ENCODE data around the gene ANKRD11. TPM values are rescaled to one million over a fixed set of nuclear protein-coding genes. Genes with fewer than 3 reads are reported as not detected.
"Not testable (repeated sequence)": the region's sequence is repeated elsewhere in the genome, so short reads cannot be mapped to it uniquely, and the experiment has no call there.

Gene ANKRD11
- total RNA-seq, 1 experiment from 2014 or later, result 297 TPM

DNA sequence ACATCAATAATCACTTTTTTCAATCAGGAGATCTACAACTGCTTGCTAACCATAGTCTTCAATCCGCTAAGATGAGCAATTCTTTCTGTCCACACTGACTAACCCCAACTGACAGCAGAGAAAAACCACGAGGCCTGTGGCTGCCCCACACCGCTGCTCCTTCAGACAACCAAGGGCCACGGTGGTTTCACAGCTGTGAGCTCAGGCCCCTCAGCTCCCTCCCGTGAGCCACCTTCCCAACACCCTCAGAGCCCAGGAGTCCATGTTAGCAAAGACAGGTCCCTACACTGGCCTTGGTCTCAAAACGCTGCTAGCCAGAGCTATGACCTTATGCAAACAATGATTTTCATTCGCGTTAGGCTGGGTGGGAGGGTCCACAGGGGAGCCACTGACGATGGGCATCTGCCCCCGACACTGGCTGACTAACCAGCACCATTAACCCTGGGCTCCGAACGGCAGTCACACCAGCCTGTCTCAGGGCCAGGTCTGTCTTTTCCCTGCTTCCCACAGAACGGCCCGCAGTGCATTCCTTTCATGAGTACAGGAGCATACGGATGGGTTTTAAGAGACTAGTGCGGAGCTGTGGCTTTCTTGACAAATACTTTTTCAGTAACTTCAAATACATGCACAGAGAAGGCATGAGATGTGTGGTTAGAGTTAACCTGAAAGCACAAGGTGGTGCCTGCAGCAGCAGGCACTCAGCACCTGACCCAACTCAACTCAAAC, 67.3 kb downstream of the ANKRD11 start:
- intact Hi-C loops (cut with micrococcal nuclease; ENCODE audit: unreplicated experiment), result no loop called here
- ChIA-PET POLR2A (no interaction called here), CTCF (no interaction called here)
- H3K36me3 Mint-ChIP-seq (ENCODE audit: insufficient read depth, unreplicated experiment), result peaks cover 88% of the 10 kb centered on the region
- BruUV-seq (replicated peaks), result no TSS peak
- H3K9me3 Mint-ChIP-seq (ENCODE audit: unreplicated experiment), result no peaks in the 10 kb centered on the region
- no peaks in the 10 kb centered on the region for H3K27me3 ChIP-seq (replicated peaks; ENCODE audit: control insufficient read depth, insufficient read depth, low read length)
- H3K9me3 ChIP-seq, result no peaks in the 10 kb centered on the region
- H3K27ac Mint-ChIP-seq (ENCODE audit: unreplicated experiment), result peak overlapping the region; percentile 61
- H3K36me3 ChIP-seq (ENCODE audit: control insufficient read depth, insufficient read depth, low read length), result no peaks in the 10 kb centered on the region
- peaks cover 18% of the 10 kb centered on the region for H3K4me1 ChIP-seq
- H3K4me1 Mint-ChIP-seq (ENCODE audit: low read depth, unreplicated experiment), result peaks cover 21% of the 10 kb centered on the region
- no peak overlapping the region for H3K4me3 ChIP-seq (ENCODE audit: low read depth, low read length)
- H3K27me3 Mint-ChIP-seq (ENCODE audit: insufficient read depth, unreplicated experiment), result no peaks in the 10 kb centered on the region
- H3K4me3 Mint-ChIP-seq (ENCODE audit: unreplicated experiment), result no peak overlapping the region
- TF ChIP-seq CTCF (IDR thresholded peaks at IDR 0.05; ENCODE audit: insufficient read depth in 1 of 2, low read depth in 1 of 2, low read length in 1 of 2, severe bottlenecking in 1 of 2, unreplicated experiment in 1 of 2), result no peak
- DNase-seq, result no peak

GRCh38 chr16:89422527-89422904, 67.8 kb downstream of the ANKRD11 start:
- no TSS peak for BruUV-seq (replicated peaks)
- no peak for TF ChIP-seq CTCF (IDR thresholded peaks at IDR 0.05; ENCODE audit: insufficient read depth in 1 of 2, low read depth in 1 of 2, low read length in 1 of 2, severe bottlenecking in 1 of 2, unreplicated experiment in 1 of 2)
- CTCF ChIA-PET, result no interaction called here
- Histone ChIP-seq H3K36me3 (ENCODE audit: control insufficient read depth, insufficient read depth, low read length) (no peaks in the 10 kb centered on the region), H3K4me1 (peaks cover 23% of the 10 kb centered on the region), H3K4me3 (ENCODE audit: low read depth, low read length) (no peak overlapping the region), H3K9me3 (no peaks in the 10 kb centered on the region), H3K27me3 (replicated peaks; ENCODE audit: control insufficient read depth, insufficient read depth, low read length) (no peaks in the 10 kb centered on the region)
- Mint-ChIP-seq H3K4me1 (ENCODE audit: low read depth, unreplicated experiment) (peaks cover 22% of the 10 kb centered on the region), H3K36me3 (ENCODE audit: insufficient read depth, unreplicated experiment) (peaks cover 94% of the 10 kb centered on the region), H3K27me3 (ENCODE audit: insufficient read depth, unreplicated experiment) (no peaks in the 10 kb centered on the region), H3K9me3 (ENCODE audit: unreplicated experiment) (no peaks in the 10 kb centered on the region), H3K4me3 (ENCODE audit: unreplicated experiment) (no peak overlapping the region), H3K27ac (ENCODE audit: unreplicated experiment) (peak overlapping the region; percentile 61)
- intact Hi-C loops (cut with micrococcal nuclease; ENCODE audit: unreplicated experiment), result no loop called here
- DNase-seq, result no peak
- POLR2A ChIA-PET, result no interaction called here

GRCh38 chr16:89421300-89421699, 69.1 kb downstream of the ANKRD11 start:
- DNase-seq; H3K27ac Mint-ChIP-seq (ENCODE audit: unreplicated experiment); H3K27me3 ChIP-seq (replicated peaks; ENCODE audit: control insufficient read depth, insufficient read depth, low read length); H3K27me3 Mint-ChIP-seq (ENCODE audit: insufficient read depth, unreplicated experiment); H3K9me3 Mint-ChIP-seq (ENCODE audit: unreplicated experiment); H3K4me3 Mint-ChIP-seq (ENCODE audit: unreplicated experiment); CTCF ChIA-PET; H3K9me3 ChIP-seq; H3K36me3 ChIP-seq (ENCODE audit: control insufficient read depth, insufficient read depth, low read length); BruUV-seq (replicated peaks); POLR2A ChIA-PET; H3K4me3 ChIP-seq (ENCODE audit: low read depth, low read length); intact Hi-C loops (cut with micrococcal nuclease; ENCODE audit: unreplicated experiment): not testable (repeated sequence)
- H3K36me3 Mint-ChIP-seq (ENCODE audit: insufficient read depth, unreplicated experiment), result peaks cover 93% of the 10 kb centered on the region
- H3K4me1 Mint-ChIP-seq (ENCODE audit: low read depth, unreplicated experiment), result peaks cover 30% of the 10 kb centered on the region
- peaks cover 32% of the 10 kb centered on the region for H3K4me1 ChIP-seq

All from Caco-2 (cell line).